ENCODE results near the gene PREX1. TPM values are rescaled to one million over a fixed set of nuclear protein-coding genes. Genes with fewer than 3 reads are reported as not detected.
A peak's percentile ranks its signal among the peaks of the same experiment; 100 is the strongest.
"Not testable (repeated sequence)": the region's sequence is repeated elsewhere in the genome, so short reads cannot be mapped to it uniquely, and the experiment has no call there.

The PREX1 gene
- total RNA-seq, 1 experiment from 2014 or later: 41.4 TPM

DNA sequence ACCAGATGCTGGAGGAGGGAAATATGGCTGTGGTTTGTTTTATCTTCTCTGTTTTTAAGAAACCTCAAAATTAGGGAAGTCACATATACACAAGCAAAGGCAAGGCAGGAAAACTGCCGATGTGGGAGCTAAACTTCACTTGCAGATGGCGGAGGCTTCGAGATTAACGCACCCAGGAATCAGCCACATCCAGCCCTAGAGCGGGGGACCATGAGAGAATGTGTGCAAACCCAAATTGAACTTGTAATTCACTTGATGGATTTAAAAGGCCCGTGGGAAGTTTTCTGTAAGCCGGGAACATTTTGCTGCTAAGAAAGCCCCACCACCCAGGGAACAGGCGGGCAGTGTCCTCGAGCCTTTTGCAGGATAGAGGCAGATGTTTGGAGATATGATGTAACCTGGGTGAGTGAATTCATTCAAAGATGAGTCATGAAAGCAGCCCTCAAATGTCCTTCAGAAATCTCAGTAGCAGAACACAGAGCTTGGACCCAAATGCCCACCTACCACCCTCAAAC, 39.9 kb downstream of the PREX1 start:
- in situ Hi-C loops (cut with HindIII; ENCODE audit: low pct_unique_long_range_greater_than_20kb, low sequenced_read_pairs): no loop called here
- DNase-seq (ENCODE audit: low read depth): peak; percentile 13

GRCh38 chr20:48786951-48787705, 40.7 kb downstream of the PREX1 start:
- no peak for DNase-seq (ENCODE audit: low read depth)
- in situ Hi-C loops (cut with HindIII; ENCODE audit: low pct_unique_long_range_greater_than_20kb, low sequenced_read_pairs): no loop called here

DNA sequence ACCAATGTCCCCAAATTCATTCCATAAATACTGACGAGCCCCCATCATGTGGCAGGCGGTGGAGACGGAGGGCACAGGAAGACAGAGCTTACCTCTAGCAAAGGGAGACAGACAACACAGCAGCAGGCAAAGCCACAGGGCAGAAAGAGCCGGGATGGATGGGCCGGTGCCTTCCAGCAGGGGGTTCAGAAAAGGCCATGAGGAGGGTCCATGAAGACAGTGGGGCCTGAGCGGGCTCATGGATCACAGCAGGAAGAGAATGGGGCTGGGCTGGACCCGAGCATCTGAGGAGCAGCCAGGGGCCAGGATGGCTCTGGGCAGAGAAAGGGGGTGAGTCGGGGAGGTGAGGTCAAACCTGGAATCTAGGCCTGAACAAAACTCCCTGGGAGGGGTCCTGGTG, 42.0 kb downstream of the PREX1 start:
- no peak for DNase-seq (ENCODE audit: low read depth)
- in situ Hi-C loops (cut with HindIII; ENCODE audit: low pct_unique_long_range_greater_than_20kb, low sequenced_read_pairs): no loop called here

DNA sequence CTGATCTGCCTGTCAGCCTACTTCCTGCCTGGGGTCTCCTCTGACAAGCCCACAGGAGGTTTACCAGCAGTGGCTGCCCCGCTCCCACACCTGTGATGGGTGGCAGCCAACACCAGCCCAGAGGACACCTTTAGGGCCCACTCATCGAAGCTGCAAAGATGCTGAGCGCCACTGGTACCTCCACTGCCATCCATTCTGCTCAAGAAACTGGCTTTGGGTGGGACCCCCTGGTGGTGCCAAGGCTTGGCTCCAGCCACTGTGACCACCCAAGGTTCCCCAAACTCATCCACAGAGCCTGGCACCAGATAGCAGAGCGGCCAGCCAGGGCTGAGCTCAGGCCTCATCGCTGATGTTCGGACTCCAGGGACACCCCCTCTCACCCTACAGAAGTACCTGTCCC, 42.5 kb downstream of the PREX1 start:
- DNase-seq (ENCODE audit: low read depth): no peak
- in situ Hi-C loops (cut with HindIII; ENCODE audit: low pct_unique_long_range_greater_than_20kb, low sequenced_read_pairs): no loop called here

DNA sequence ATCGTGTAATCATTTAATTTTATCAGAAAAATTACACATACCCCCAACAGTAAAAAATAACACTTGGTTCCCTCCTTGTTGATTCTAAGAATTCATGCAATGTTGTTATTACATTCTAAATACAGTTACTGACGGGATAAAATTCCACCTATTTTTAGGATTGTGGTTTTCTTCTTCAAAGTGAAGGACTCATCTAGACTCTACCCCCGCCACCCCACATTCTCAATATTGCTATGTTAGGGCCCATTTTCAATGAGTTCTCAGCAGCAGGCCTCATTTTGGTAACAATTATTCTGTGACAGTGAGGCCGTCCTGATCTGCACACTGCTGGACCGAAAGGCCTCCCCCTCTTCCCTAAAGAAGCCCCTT, 43.5 kb downstream of the PREX1 start:
- in situ Hi-C loops (cut with HindIII; ENCODE audit: low pct_unique_long_range_greater_than_20kb, low sequenced_read_pairs): no loop called here

DNA sequence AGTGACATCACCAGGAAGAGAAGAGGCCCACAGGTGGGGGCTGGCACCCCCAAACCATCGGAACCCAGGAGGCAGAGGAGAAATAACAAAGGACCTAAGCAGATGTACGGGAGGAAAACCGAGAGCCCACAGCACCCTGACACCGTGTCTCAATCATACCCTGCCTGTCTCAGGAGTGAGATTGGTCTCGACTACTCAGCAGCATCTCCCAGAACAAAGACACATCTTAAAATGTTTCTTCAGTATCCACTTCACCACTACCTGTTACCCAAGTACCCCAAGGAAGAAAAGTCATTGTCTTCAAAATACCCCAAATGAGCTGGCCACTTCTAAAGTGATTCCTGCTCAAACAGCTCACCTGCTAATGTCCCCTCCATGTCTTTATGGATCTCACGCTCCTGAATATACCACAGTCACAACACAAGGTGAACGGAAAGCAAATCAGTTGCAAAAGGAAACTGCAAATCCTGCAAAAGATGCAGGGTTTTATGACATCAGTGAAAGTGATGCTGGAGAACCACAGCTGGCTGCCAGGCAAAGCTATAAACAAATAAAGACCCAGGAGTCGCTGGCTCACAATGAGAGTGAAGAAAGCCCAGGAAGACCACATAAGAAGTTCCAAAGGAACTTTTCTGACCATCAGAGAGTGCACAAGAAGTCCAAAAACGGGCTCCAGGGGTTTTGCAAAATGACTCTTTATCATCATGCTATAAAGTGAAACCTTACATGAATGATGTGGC, 44.1 kb downstream of the PREX1 start:
- DNase-seq (ENCODE audit: low read depth): no peak
- in situ Hi-C loops (cut with HindIII; ENCODE audit: low pct_unique_long_range_greater_than_20kb, low sequenced_read_pairs): no loop called here

More for the DNA sequence above, 43.5 kb downstream of the PREX1 start:
- no peak for DNase-seq (ENCODE audit: low read depth)

DNA sequence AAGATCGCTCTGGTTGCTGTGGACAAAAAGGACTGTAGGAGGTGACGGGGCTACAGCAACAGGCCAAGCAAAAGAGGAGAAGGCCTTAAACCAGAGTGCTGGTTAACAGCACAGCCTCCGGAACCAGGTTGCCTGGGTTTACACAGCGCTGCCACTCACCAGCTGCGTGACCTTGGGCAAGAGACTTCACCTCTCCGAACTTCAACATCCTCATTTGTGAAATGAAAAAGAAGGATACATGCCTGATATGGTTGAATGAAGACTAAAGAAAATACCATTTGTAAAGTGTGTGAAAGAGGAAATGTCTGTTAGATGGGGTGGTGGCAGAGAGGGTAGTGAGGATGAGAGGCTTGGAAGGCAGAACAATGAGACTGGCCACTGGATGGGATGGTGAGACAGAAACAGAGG, 44.9 kb downstream of the PREX1 start:
- in situ Hi-C loops (cut with HindIII; ENCODE audit: low pct_unique_long_range_greater_than_20kb, low sequenced_read_pairs): no loop called here
- no peak for DNase-seq (ENCODE audit: low read depth)

GRCh38 chr20:48782053-48782452, 45.7 kb downstream of the PREX1 start:
- in situ Hi-C loops (cut with HindIII; ENCODE audit: low pct_unique_long_range_greater_than_20kb, low sequenced_read_pairs): no loop called here
- DNase-seq (ENCODE audit: low read depth): no peak

GRCh38 chr20:48781634-48782033, 46.2 kb downstream of the PREX1 start:
- in situ Hi-C loops (cut with HindIII; ENCODE audit: low pct_unique_long_range_greater_than_20kb, low sequenced_read_pairs): no loop called here
- DNase-seq (ENCODE audit: low read depth): no peak

DNA sequence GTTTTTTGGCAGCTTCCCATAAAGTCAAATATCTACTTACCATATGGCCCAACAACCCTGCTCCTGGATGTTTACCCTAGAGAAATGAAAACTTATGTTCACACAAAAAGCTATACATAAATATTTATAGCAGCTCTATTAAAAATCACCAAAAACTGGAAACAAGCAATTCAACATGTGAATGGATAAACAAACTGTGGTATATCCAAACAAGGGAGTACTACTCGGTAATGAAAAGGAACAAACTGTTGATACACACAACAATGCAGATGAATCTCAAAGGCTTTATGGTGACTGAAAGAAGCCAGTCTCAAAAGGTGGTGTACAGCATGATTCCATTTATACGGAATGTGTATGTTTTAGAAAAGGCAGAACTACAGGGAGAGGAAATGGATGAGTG, 48.4 kb downstream of the PREX1 start:
- no peak for DNase-seq (ENCODE audit: low read depth)
- in situ Hi-C loops (cut with HindIII; ENCODE audit: low pct_unique_long_range_greater_than_20kb, low sequenced_read_pairs): no loop called here

GRCh38 chr20:48777821-48778220, 50.0 kb downstream of the PREX1 start:
- no peak for DNase-seq (ENCODE audit: low read depth)
- in situ Hi-C loops (cut with HindIII; ENCODE audit: low pct_unique_long_range_greater_than_20kb, low sequenced_read_pairs): no loop called here

DNA sequence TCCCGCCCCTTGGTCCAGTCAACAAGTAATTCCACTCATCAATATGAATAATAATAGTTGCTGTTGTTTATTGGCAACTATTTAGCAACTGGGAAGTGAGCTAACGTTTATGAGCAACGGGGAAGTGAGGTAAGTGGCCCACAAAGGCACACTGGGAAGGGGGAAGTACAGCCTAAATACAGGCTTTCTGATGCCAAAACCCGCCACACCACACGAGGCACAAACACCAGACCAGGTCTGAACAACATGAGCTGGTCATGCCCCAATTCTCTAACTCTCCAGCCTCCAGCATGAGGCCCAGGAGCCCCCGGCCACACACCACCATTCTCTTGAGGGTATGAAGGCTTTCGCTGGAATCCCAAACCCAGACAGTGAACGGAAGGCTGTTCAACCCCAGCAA, 50.8 kb downstream of the PREX1 start:
- in situ Hi-C loops (cut with HindIII; ENCODE audit: low pct_unique_long_range_greater_than_20kb, low sequenced_read_pairs): no loop called here
- DNase-seq (ENCODE audit: low read depth): no peak

- no peak for DNase-seq (ENCODE audit: low read depth)
- in situ Hi-C loops (cut with HindIII; ENCODE audit: low pct_unique_long_range_greater_than_20kb, low sequenced_read_pairs): no loop called here
Observed at GRCh38 chr20:48776306-48776705, 51.5 kb downstream of the PREX1 start.

DNA sequence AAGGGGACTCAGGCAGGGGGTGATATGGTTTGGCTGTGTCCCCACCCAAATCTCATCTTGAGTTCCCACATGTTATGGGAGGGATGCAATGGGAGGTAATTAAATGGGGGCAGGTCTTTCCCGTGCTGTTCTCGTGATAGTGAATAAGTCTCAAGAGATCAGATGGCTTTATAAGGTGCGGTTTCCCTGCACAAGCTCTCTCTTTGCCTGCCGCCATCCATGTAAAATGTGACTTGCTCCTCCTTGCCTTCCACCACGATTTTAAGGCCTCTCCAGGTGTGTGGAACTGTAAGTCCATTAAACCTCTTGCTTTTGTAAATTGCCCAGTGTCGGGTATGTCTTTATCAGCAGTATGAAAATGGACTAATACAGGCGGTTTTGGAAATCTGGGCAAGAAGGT, 52.3 kb downstream of the PREX1 start:
- DNase-seq (ENCODE audit: low read depth); in situ Hi-C loops (cut with HindIII; ENCODE audit: low pct_unique_long_range_greater_than_20kb, low sequenced_read_pairs): not testable (repeated sequence)

DNA sequence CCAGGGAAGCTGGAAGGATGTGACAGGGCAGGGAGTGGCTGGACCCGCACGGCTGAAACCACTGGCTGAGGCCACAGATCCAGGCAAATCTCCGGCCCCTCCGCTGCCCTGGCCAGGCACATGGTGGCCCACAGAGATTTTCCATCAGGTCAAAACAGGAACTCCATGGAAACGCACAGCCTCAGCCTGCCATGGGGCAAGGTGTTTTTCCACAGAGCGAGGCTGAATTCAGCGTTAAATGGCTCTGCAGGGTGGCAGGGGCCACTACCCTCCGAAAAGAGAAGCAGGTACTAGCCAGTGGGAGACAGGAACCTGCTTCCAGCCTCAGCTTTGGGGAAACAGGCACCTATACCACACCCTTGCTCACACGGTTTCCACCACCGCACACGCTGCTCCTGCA, 53.1 kb downstream of the PREX1 start:
- DNase-seq (ENCODE audit: low read depth): no peak
- in situ Hi-C loops (cut with HindIII; ENCODE audit: low pct_unique_long_range_greater_than_20kb, low sequenced_read_pairs): no loop called here

DNA sequence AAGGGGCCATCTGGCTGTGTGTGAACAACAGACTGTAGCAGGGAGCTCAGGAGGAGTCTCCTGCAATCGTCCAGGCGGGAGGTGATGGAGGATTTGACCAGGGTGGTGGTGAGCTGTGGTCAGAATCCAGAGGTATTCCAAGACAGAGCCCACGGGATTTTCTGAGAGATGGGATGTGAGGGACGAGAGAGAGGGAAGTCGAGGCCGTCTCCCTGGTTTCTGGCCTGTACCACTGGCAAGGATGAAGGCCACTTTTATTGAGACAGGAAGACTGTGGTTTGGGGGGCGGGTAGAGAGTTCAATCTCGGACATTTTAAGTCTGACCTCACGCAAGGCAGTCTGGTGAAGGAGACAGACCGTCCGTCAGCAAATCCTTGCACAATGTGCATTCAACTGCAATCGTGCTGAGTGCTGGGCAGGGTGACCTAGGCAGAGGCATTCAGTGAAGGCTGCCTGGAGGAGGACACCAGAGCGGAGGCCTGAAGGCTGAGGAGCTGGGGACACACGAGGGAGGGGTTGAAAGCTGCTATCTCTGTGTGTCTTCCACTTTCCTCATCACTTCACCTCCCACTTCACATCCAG, 53.9 kb downstream of the PREX1 start:
- no peak for DNase-seq (ENCODE audit: low read depth)
- in situ Hi-C loops (cut with HindIII; ENCODE audit: low pct_unique_long_range_greater_than_20kb, low sequenced_read_pairs): no loop called here

GRCh38 chr20:48772183-48772976, 55.4 kb downstream of the PREX1 start:
- in situ Hi-C loops (cut with HindIII; ENCODE audit: low pct_unique_long_range_greater_than_20kb, low sequenced_read_pairs): no loop called here
- DNase-seq (ENCODE audit: low read depth): no peak

GRCh38 chr20:48771542-48771941, 56.3 kb downstream of the PREX1 start:
- DNase-seq (ENCODE audit: low read depth): no peak

More at GRCh38 chr20:48771542-48771941, 56.3 kb downstream of the PREX1 start:
- in situ Hi-C loops (cut with HindIII; ENCODE audit: low pct_unique_long_range_greater_than_20kb, low sequenced_read_pairs): no loop called here
